Activated naive CD4-positive, alpha-beta T cell treated with anti-CD3 and anti-CD28 coated beads, Interleukin-2, amount 50 U/mL, for 16 hours (primary cell): ENCODE measurements around the gene SETX.

Experiments used
- DNase-seq: peaks from one replicate; pipeline ENCODE4 v3.0.0-alpha.2; 2020

The SETX gene

GRCh38 chr9:132211570-132211969 is 143.2 kb downstream of the SETX start:
- no peak for DNase-seq
